Ramos (cell line): ENCODE results near the gene OR10AG1.

Source experiments
- in situ Hi-C: fragments of 300-500 bp; cut with MboI; formaldehyde crosslinking; loops from one replicate; pipeline ENCODE4 v1.14.3; 2022; ENCODE audit warnings: low sequenced_read_pairs; ENCODE audit not compliant: unreplicated experiment

Gene OR10AG1, protein sequence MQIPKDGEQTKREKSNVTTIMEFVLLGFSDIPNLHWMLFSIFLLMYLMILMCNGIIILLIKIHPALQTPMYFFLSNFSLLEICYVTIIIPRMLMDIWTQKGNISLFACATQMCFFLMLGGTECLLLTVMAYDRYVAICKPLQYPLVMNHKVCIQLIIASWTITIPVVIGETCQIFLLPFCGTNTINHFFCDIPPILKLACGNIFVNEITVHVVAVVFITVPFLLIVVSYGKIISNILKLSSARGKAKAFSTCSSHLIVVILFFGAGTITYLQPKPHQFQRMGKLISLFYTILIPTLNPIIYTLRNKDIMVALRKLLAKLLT

GRCh38 chr11:55969845-55970244, at the start of gene OR10AG1:
OR10AG1 (minus strand) TSS chr11:55969945; CDS start chr11:55969907, 38 bp downstream.
- in situ Hi-C loops = no loop called here

DNA sequence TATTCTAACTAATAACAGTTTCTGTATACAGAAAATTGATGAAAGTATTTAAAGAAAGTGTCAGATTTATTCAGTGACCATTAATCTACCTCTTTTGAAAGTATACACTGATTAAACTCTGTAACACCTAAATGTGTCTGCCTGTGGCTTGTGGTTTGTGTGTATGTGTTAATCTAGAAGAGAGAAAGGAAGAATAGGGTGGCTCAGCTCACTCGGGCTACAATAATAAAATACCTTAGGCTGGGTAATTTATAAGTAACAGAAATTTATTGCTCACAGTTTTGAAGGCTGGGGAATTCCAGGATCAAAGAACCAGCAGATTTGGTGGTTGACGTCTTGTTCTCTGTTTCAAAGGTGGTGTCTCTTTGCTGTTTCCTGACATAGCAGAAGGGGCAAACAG, 44.1 kb upstream of the OR10AG1 start:
- in situ Hi-C loops = no loop called here

GRCh38 chr11:56010716-56011115, 41.0 kb upstream of the OR10AG1 start:
- in situ Hi-C loops = no loop called here

DNA sequence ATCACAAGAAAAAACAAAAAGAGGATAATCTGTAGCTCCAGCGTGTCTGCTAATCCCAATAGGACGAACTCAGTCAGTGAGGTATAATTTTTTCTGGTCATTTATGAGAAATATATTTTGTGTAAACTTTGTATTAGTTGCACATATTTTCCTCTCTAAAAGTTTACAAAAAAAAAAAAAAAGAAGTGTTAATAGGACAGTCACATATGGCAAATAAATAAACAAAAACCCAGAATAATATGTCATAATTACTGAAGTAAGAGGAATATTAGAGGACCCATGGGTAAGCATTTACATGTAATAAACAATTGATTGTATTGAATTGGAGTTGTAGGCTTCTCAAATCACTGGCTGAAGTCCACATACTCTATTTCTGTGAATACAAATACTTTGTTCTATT, 24.8 kb upstream of the OR10AG1 start, which contains the start of gene OR5F1:
Gene OR5F1, minus strand, starts transcription at position 101 of the 400 bp plus-strand sequence. Its CDS starts 0 bp downstream, at position 101.
- in situ Hi-C loops = no loop called here

DNA sequence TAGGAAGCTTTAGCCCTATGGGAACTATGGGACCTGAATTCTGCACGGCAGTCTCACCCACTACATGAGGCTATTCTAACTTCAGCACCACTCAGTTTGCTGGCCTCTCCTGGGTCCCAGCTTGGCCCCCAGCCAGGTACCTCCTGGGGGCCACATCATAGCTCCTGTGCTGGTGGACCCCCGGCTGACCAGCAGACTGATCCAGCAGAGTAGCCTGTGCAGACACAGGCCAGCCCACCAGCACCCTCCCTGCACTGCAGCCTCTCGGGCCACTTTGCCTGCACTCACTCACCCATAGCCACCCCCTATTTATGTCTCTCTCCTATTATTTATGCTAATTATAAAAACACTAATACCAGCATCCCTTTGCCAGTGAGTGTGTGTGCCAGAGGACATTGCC, 1.2 kb upstream of the OR10AG1 start:
- in situ Hi-C loops = no loop called here

DNA sequence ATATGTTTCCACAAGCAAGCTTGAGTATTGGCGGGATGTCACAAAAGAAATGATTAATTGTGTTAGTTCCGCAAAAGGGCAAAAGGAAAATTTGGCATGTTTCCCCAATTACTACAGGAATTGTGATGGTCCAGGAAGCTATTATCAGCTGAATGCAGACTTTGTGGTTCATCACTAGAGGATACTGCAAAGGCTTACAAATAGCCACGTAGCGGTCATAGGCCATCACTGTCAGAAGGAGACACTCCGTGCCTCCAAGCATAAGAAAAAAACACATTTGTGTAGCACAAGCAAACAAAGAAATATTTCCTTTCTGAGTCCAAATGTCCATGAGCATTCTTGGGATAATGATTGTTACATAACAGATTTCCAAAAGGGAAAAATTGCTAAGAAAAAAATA, 1.8 kb downstream of the OR10AG1 start:
- in situ Hi-C loops = no loop called here

GRCh38 chr11:55966391-55966790, 3.4 kb downstream of the OR10AG1 start:
- in situ Hi-C loops = no loop called here

- in situ Hi-C loops = no loop called here
These were observed 13.2 kb downstream of the OR10AG1 start for GRCh38 chr11:55956521-55956920.

- in situ Hi-C loops = loop anchor here (25.0 kb wide), 1 partner anchor 838 kb away; no protein-coding TSS in a partner anchor
These were observed 20.4 kb downstream of the OR10AG1 start for GRCh38 chr11:55949330-55949729.

GRCh38 chr11:55942785-55943392, 26.9 kb downstream of the OR10AG1 start:
- in situ Hi-C loops = loop anchor here (25.0 kb wide), 1 partner anchor 844 kb away; no protein-coding TSS in a partner anchor

DNA sequence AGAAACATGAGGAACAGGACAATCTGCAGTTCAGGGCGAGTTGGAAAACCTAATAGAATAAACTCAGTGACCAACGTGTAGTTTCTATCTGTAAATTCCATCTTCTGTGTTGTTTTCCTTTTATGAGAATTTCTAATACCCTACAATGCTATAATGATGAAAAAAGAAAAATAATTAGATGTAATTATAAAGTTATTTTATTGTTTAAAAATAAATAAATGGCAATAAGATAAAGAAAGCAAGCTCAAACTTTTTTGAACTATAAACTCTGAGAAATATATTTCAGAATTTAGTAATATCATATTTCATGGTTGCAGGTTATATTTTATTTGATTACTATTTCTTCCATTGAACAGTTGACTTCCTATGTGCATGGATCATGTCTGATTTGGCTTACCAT, 33.4 kb downstream of the OR10AG1 start, which contains the start of gene OR5I1:
Gene OR5I1, minus strand, starts transcription at position 101 of the 400 bp plus-strand sequence. Its CDS starts 0 bp downstream, at position 101.
- in situ Hi-C loops = loop anchor here (25.0 kb wide), 1 partner anchor 851 kb away; no protein-coding TSS in a partner anchor

GRCh38 chr11:55920537-55920936, 49.2 kb downstream of the OR10AG1 start:
- in situ Hi-C loops = no loop called here
